H1 (cell line): Measurements from ENCODE around the gene MMP3. TPM values are rescaled to one million over a fixed set of nuclear protein-coding genes. Genes with fewer than 3 reads are reported as not detected.

ENCODE experiments used
- CTCF ChIA-PET: fragments of 300-600 bp; sonication (Branson Sonifier 250); formaldehyde crosslinking; loops from one replicate; lab custom pipeline; 2021; ENCODE audit not compliant: partially characterized antibody; lab: Charles Lee
- POLR2A ChIA-PET: fragments of 300-600 bp; sonication (Branson Sonifier 250); formaldehyde crosslinking; loops from one replicate; lab custom pipeline; 2021; ENCODE audit warnings: inconsistent platforms; ENCODE audit not compliant: partially characterized antibody; lab: Charles Lee
- DNase-seq, 2 experiments: peaks; one replicate each; pipeline versions ENCODE4 v3.0.0 to v3.0.0-alpha.2; 2010 to 2022; ENCODE audit warnings: low spot score in 2 of 2, low read depth in 1 of 2, mixed read lengths in 1 of 2
- FAIRE-seq: peaks from 2 replicates; lab custom pipeline; 2011; peaks lifted over from hg19 to GRCh38; lab: Jason Lieb, UNC
- H2AFZ ChIP-seq: 2 replicates; pipeline ENCODE4 v1.8.1; 2012; ENCODE audit warnings: low read length, inconsistent platforms
- H2AK5ac ChIP-seq: 2 replicates; pipeline ENCODE4 v1.6.1; 2013; ENCODE audit warnings: low read depth, low read length
- H2BK120ac ChIP-seq: replicated peaks from 2 replicates; pipeline ENCODE3; 2013; ENCODE audit warnings: low read depth, low read length, inconsistent platforms
- H2BK12ac ChIP-seq: 2 replicates; pipeline ENCODE4 v1.6.1; 2013; ENCODE audit warnings: low read depth, low read length
- H2BK15ac ChIP-seq: 2 replicates; pipeline ENCODE4 v1.6.1; 2013; ENCODE audit warnings: low read length
- H2BK20ac ChIP-seq: 2 replicates; pipeline ENCODE4 v1.6.1; 2013; ENCODE audit warnings: low read length
- H2BK5ac ChIP-seq: 2 replicates; pipeline ENCODE4 v1.6.1; 2013; ENCODE audit warnings: low read depth, low read length
- H3K14ac ChIP-seq: 2 replicates; pipeline ENCODE4 v1.6.1; 2013; ENCODE audit warnings: inconsistent platforms; ENCODE audit not compliant: insufficient read length
- H3K18ac ChIP-seq: 2 replicates; pipeline ENCODE4 v1.6.1; 2013; ENCODE audit warnings: low read length; ENCODE audit errors: extremely low read depth
- H3K23ac ChIP-seq: 2 replicates; pipeline ENCODE4 v1.6.1; 2013; ENCODE audit warnings: inconsistent platforms; ENCODE audit not compliant: insufficient read length
- H3K23me2 ChIP-seq: 2 replicates; pipeline ENCODE4 v1.6.1; 2013; ENCODE audit warnings: low read depth, low read length
- H3K27ac ChIP-seq: 2 replicates; pipeline ENCODE4 v1.6.1; 2011; ENCODE audit warnings: low read depth, low read length, inconsistent platforms
- H3K27me3 ChIP-seq, 4 experiments: replicated peaks in 1 of 4; 1 replicate in 1 of 4; 2 replicates in 3 of 4; pipeline versions ENCODE4 v1.6.1 to v1.8.1; 2011 to 2013; ENCODE audit warnings: low read length in 3 of 4, mild to moderate bottlenecking in 3 of 4, inconsistent platforms in 2 of 4, mixed read lengths in 2 of 4, moderate library complexity in 1 of 4; ENCODE audit not compliant: control insufficient read depth in 3 of 4, insufficient read depth in 3 of 4; ENCODE audit errors: extremely low read depth in 1 of 4
- H3K36me3 ChIP-seq, 4 experiments: 2 replicates each; pipeline versions ENCODE4 v1.6.1 to v1.8.1; 2011 to 2013; ENCODE audit warnings: mild to moderate bottlenecking in 4 of 4, low read length in 3 of 4, moderate library complexity in 2 of 4, control low read depth in 1 of 4, inconsistent platforms in 1 of 4; ENCODE audit not compliant: insufficient read depth in 4 of 4, control insufficient read depth in 2 of 4
- H3K4ac ChIP-seq: replicated peaks from 2 replicates; pipeline ENCODE3; 2013; ENCODE audit warnings: low read length, low read depth, mixed read lengths, inconsistent platforms; ENCODE audit not compliant: insufficient read length
- H3K4me1 ChIP-seq, 4 experiments: replicated peaks in 1 of 4; 1 replicate in 1 of 4; 2 replicates in 3 of 4; pipeline versions ENCODE4 v1.6.1 to v1.8.1; 2011 to 2013; ENCODE audit warnings: low read length in 3 of 4, inconsistent platforms in 2 of 4, mixed read lengths in 1 of 4; ENCODE audit not compliant: insufficient read depth in 4 of 4, control insufficient read depth in 3 of 4
- H3K4me2 ChIP-seq, 2 experiments: 2 replicates each; pipeline versions ENCODE4 v1.6.1 to v1.8.1; 2011 to 2013; ENCODE audit warnings: low read depth in 2 of 2, low read length in 2 of 2, control low read depth in 1 of 2, inconsistent platforms in 1 of 2, mild to moderate bottlenecking in 1 of 2; ENCODE audit not compliant: insufficient read depth in 1 of 2
- H3K4me3 ChIP-seq, 4 experiments: fragments of 200-600, 300-600 bp in 1 of 4; sonication (generic), shearing (Covaris generic), sonication (Bioruptor Twin) in 1 of 4; 2 replicates each; pipeline versions ENCODE4 v1.5.1 to v1.8.1; 2011 to 2016; ENCODE audit warnings: low read length in 4 of 4, low read depth in 3 of 4, control low read depth in 2 of 4, inconsistent platforms in 2 of 4, mild to moderate bottlenecking in 2 of 4, mixed read lengths in 1 of 4, moderate library complexity in 1 of 4; ENCODE audit not compliant: insufficient read depth in 2 of 4; ENCODE audit errors: extremely low read depth in 1 of 4
- H3K56ac ChIP-seq: replicated peaks from 2 replicates; pipeline ENCODE3; 2013; ENCODE audit warnings: low read depth, mild to moderate bottlenecking, mixed read lengths, low read length, inconsistent platforms; ENCODE audit not compliant: insufficient read length
- H3K79me1 ChIP-seq: 2 replicates; pipeline ENCODE4 v1.6.1; 2013; ENCODE audit warnings: low read depth, low read length, control low read depth
- H3K79me2 ChIP-seq, 2 experiments: 2 replicates each; pipeline versions ENCODE4 v1.6.1 to v1.8.1; 2012 to 2013; ENCODE audit warnings: low read length in 2 of 2, mild to moderate bottlenecking in 2 of 2, inconsistent platforms in 1 of 2; ENCODE audit not compliant: insufficient read depth in 2 of 2, control insufficient read depth in 1 of 2
- H3K9ac ChIP-seq, 4 experiments: replicated peaks in 1 of 4; 1 replicate in 1 of 4; 2 replicates in 3 of 4; pipeline versions ENCODE4 v1.6.1 to v1.8.1; 2011 to 2013; ENCODE audit warnings: low read depth in 3 of 4, low read length in 3 of 4, control low read depth in 2 of 4, mild to moderate bottlenecking in 2 of 4, moderate library complexity in 2 of 4, inconsistent platforms in 1 of 4; ENCODE audit errors: extremely low read depth in 1 of 4
- H3K9me3 ChIP-seq, 2 experiments: 2 replicates each; pipeline versions ENCODE4 v1.6.1 to v1.8.1; 2012 to 2013; ENCODE audit warnings: mild to moderate bottlenecking in 2 of 2, moderate library complexity in 2 of 2, control low read depth in 1 of 2, inconsistent platforms in 1 of 2, low read depth in 1 of 2, low read length in 1 of 2, mixed read lengths in 1 of 2; ENCODE audit not compliant: insufficient read depth in 2 of 2
- H4K20me1 ChIP-seq, 2 experiments: replicated peaks in 1 of 2; 2 replicates each; pipeline versions ENCODE3 to v1.8.1; 2011 to 2013; ENCODE audit warnings: inconsistent platforms in 2 of 2, low read length in 2 of 2, mild to moderate bottlenecking in 1 of 2; ENCODE audit not compliant: insufficient read depth in 2 of 2, control insufficient read depth in 1 of 2
- H4K5ac ChIP-seq: 2 replicates; pipeline ENCODE4 v1.6.1; 2013; ENCODE audit warnings: low read length, low read depth, mixed read lengths, inconsistent platforms; ENCODE audit not compliant: insufficient read length
- H4K8ac ChIP-seq: 2 replicates; pipeline ENCODE4 v1.8.0; 2013; ENCODE audit warnings: mild to moderate bottlenecking, moderate library complexity, low read length, inconsistent platforms; ENCODE audit not compliant: insufficient read depth; ENCODE audit errors: extremely low read depth
- H4K91ac ChIP-seq: replicated peaks from 2 replicates; pipeline ENCODE3; 2013; ENCODE audit warnings: low read length, mixed read lengths, inconsistent platforms; ENCODE audit not compliant: insufficient read length
- BCL11A ChIP-seq, 2 experiments: IDR thresholded peaks; one replicate each; pipeline ENCODE4 v1.6.1; 2011; ENCODE audit warnings: low read depth in 2 of 2, low read length in 2 of 2, mild to moderate bottlenecking in 2 of 2
- CHD1 ChIP-seq: IDR thresholded peaks from 2 replicates; pipeline ENCODE4 v1.6.1; 2012; ENCODE audit warnings: low read depth, low read length, improper control_type of control experiment
- KDM5A ChIP-seq: fragments of 200-600 bp; IDR thresholded peaks from 2 replicates; pipeline ENCODE4 v1.7.1; 2012; ENCODE audit warnings: mild to moderate bottlenecking, low read length, inconsistent platforms, mixed read lengths
- RAD21 ChIP-seq, 2 experiments: IDR thresholded peaks in 1 of 2; conservative IDR thresholded peaks in 1 of 2; 2 replicates each; pipeline ENCODE4 v1.6.1; 2011; ENCODE audit warnings: low read depth in 2 of 2, low read length in 2 of 2, improper control_type of control experiment in 1 of 2, inconsistent platforms in 1 of 2, mild to moderate bottlenecking in 1 of 2, moderate library complexity in 1 of 2
- SIRT6 ChIP-seq: IDR thresholded peaks from one replicate; pipeline ENCODE4 v1.7.1; 2012; ENCODE audit warnings: low read length, inconsistent platforms
- SP2 ChIP-seq: IDR thresholded peaks from 2 replicates; pipeline ENCODE4 v1.6.1; 2012; ENCODE audit warnings: mild to moderate bottlenecking, low read length, inconsistent platforms
- SP4 ChIP-seq: IDR thresholded peaks from 2 replicates; pipeline ENCODE4 v1.6.1; 2012; ENCODE audit warnings: low read length, inconsistent platforms
- TBP ChIP-seq: IDR thresholded peaks from 2 replicates; pipeline ENCODE4 v1.6.1; 2011; ENCODE audit warnings: low read depth, low read length, improper control_type of control experiment
- TEAD4 ChIP-seq: IDR thresholded peaks from 2 replicates; pipeline ENCODE4 v1.6.1; 2012; ENCODE audit warnings: low read depth, low read length, inconsistent platforms, mixed read lengths
- WGBS, 2 experiments: shearing (Covaris generic) in 1 of 2; methylation state at CpG; one replicate each; pipeline versions ENCODE4 v1.1.6 to v1.1.7; 2013 to 2015; ENCODE audit warnings: low lambda C conversion rate in 2 of 2, mixed read lengths in 2 of 2, inconsistent platforms in 1 of 2, low coverage in 1 of 2, missing lambda C conversion rate in 1 of 2; ENCODE audit not compliant: insufficient replicate concordance in 2 of 2, insufficient coverage in 1 of 2, insufficient read length in 1 of 2; ENCODE audit errors: extremely low coverage in 1 of 2, missing lambda C conversion rate in 1 of 2; 5-methylcytosine and 5-hydroxymethylcytosine counted together
- polyA plus RNA-seq, 7 experiments: library from polyadenylated mRNA; depleted of rRNA in 3 of 7; stranded (reverse) in 5 of 7; unstranded in 2 of 7; fragments of >200 nt in 5 of 7; fragments of 200-250 nt in 2 of 7; gene quantifications; 1 replicate in 5 of 7; 2 replicates in 1 of 7; 4 replicates in 1 of 7; pipeline versions ENCODE4 v1.2.1 to v1.2.3, GENCODE V29; 2011 to 2013; ENCODE audit warnings: missing spikeins in 2 of 7, mixed read lengths in 2 of 7
- total RNA-seq: library from RNA; stranded (reverse); fragmentation: NEBNext Ultra II Directional; extraction: Animal tissue kit (Norgen Biotek cat#: 25700); gene quantifications from 2 replicates; pipeline ENCODE4 v1.2.1, GENCODE V29; 2021
- TF ChIP-seq, protein P1 (sequence below): IDR thresholded peaks from 2 replicates; pipeline ENCODE4 v1.6.1; 2011; ENCODE audit warnings: low read depth, mild to moderate bottlenecking, low read length; ENCODE audit not compliant: insufficient read depth
- TF ChIP-seq, protein P2 (sequence below): IDR thresholded peaks from 2 replicates; pipeline ENCODE4 v1.6.1; 2012; ENCODE audit warnings: inconsistent platforms
- TF ChIP-seq, protein P3 (sequence below): IDR thresholded peaks from 2 replicates; pipeline ENCODE4 v1.6.1; 2012; ENCODE audit warnings: low read length, inconsistent platforms

Gene MMP3
- total and polyA plus RNA-seq, 2 of the 8 experiments (the other 6 are each of a cell fraction or from before 2014, with no cell fraction given) = not detected

DNA sequence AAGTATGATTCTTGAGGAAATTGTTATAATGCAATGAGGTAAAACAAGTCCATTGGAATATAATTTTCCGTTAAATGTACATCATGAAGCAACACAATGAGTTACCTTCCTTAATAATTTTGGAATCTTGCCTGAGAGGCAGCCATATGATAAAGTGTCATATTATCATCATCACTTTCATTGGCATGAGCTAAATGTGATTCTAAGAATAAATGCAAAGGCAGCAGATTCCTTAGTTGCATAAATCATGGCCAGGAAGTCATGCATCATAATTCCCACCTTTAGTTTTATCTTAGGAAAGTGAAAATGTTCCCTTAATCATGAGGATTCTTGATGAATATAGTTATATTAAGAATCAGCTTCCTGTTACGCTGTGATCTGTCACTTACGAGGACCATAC lies 31.2 kb downstream of the MMP3 start:
- Histone ChIP-seq H3K27me3 (no peaks in the 10 kb centered on the region), H4K20me1 (no peaks in the 10 kb centered on the region), H3K9me3 (no peaks in the 10 kb centered on the region), H3K4me1 (no peaks in the 10 kb centered on the region), H3K56ac (no peak overlapping the region), H4K91ac (no peak overlapping the region), H2AFZ (no peak overlapping the region), H2AK5ac (no peak overlapping the region), H2BK20ac (no peak overlapping the region), H3K23me2 (peaks cover 2% of the 10 kb centered on the region; the same call in 1 of the 2 replicates), H3K4ac (no peak overlapping the region), H3K79me1 (no peaks in the 10 kb centered on the region), H3K23ac (no peak overlapping the region), H2BK12ac (no peak overlapping the region), H2BK15ac (no peak overlapping the region), H3K18ac (no peak overlapping the region), H3K27ac (no peak overlapping the region), H3K4me2 (no peak overlapping the region), H2BK5ac (no peak overlapping the region), H4K5ac (no peak overlapping the region), H3K4me3 (no peak overlapping the region), H3K14ac (no peak overlapping the region), H4K8ac (no peak overlapping the region), H3K9ac (no peak overlapping the region), H3K79me2 (no peaks in the 10 kb centered on the region), H2BK120ac (no peak overlapping the region), H3K36me3 (no peaks in the 10 kb centered on the region)
- CTCF ChIA-PET = interaction anchor here (0.9 to 2.5 kb wide), 6 partner anchors 10 to 224 kb away, joined by 3 to 6 read pairs (median 4); no protein-coding TSS in a partner anchor
- POLR2A ChIA-PET = no interaction called here
- no peak for FAIRE-seq
- DNase-seq = no peak
- WGBS, 2 experiments = 96% methylated on average over 3 of the region's 3 CpGs; no CpG with 5 or more reads in 1 of the 2 experiments
- TF ChIP-seq KDM5A (no peak), CHD1 (no peak), RAD21 (IDR thresholded peaks at IDR 0.05 in 1 of 2, conservative IDR thresholded peaks at IDR 0.05 in 1 of 2; ENCODE audit: low read depth in 2 of 2, low read length in 2 of 2) (no peak), SP4 (no peak), BCL11A (IDR thresholded peaks at IDR 0.05; ENCODE audit: low read depth in 2 of 2, low read length in 2 of 2) (no peak), SIRT6 (no peak), TBP (no peak), SP2 (no peak), TEAD4 (no peak)
- TF ChIP-seq, protein P1, sequence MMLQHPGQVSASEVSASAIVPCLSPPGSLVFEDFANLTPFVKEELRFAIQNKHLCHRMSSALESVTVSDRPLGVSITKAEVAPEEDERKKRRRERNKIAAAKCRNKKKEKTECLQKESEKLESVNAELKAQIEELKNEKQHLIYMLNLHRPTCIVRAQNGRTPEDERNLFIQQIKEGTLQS = no peak
- TF ChIP-seq, protein P2, sequence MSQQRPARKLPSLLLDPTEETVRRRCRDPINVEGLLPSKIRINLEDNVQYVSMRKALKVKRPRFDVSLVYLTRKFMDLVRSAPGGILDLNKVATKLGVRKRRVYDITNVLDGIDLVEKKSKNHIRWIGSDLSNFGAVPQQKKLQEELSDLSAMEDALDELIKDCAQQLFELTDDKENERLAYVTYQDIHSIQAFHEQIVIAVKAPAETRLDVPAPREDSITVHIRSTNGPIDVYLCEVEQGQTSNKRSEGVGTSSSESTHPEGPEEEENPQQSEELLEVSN = no peak
- TF ChIP-seq, protein P3, sequence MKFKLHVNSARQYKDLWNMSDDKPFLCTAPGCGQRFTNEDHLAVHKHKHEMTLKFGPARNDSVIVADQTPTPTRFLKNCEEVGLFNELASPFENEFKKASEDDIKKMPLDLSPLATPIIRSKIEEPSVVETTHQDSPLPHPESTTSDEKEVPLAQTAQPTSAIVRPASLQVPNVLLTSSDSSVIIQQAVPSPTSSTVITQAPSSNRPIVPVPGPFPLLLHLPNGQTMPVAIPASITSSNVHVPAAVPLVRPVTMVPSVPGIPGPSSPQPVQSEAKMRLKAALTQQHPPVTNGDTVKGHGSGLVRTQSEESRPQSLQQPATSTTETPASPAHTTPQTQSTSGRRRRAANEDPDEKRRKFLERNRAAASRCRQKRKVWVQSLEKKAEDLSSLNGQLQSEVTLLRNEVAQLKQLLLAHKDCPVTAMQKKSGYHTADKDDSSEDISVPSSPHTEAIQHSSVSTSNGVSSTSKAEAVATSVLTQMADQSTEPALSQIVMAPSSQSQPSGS = no peak
